Measurements from ENCODE around the gene HNRNPA3. TPM values are rescaled to one million over a fixed set of nuclear protein-coding genes. Genes with fewer than 3 reads are reported as not detected.
"Not testable (repeated sequence)": the region's sequence is repeated elsewhere in the genome, so short reads cannot be mapped to it uniquely, and the experiment has no call there.

HNRNPA3 gene
- total RNA-seq, 1 donor from 2014 or later: 40.7 TPM

- no peak for DNase-seq
Observed at GRCh38 chr2:177188482-177189469, 23.8 kb upstream of the HNRNPA3 start.

- DNase-seq: no peak
Observed at GRCh38 chr2:177190941-177191340, 21.7 kb upstream of the HNRNPA3 start.

- DNase-seq: no peak
Observed at GRCh38 chr2:177192788-177193187, 19.8 kb upstream of the HNRNPA3 start.

- no peak for DNase-seq
Observed at GRCh38 chr2:177193240-177193639, 19.4 kb upstream of the HNRNPA3 start.

GRCh38 chr2:177195194-177195593, 17.4 kb upstream of the HNRNPA3 start:
- DNase-seq: no peak

- DNase-seq: not testable (repeated sequence)
Observed at GRCh38 chr2:177200419-177200818, 12.2 kb upstream of the HNRNPA3 start.

DNA sequence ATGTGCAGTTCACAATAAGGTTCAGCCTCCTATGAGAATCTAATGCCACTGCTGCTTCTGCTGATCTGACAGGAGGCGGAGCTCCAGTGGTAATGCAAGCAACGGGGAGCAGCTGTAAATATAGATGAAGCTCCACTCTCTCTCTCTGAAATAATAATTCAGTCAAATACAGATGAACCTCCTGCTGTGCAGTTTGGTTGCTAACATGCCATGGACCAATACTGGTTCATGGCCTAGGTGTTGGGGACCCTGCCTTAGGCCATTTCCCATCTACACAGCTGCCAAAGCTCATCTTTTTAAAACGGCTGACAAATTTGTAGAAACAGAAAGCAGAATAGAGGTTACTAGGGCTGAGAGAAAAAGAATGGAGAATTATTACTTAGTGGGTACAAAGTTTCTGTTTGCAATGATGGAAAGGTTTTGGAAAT, 10.7 kb upstream of the HNRNPA3 start:
- no peak for DNase-seq

- DNase-seq: no peak
Observed at GRCh38 chr2:177204417-177204816, 8.2 kb upstream of the HNRNPA3 start.

- no peak for DNase-seq
Observed at GRCh38 chr2:177207101-177207500, 5.5 kb upstream of the HNRNPA3 start.

DNA sequence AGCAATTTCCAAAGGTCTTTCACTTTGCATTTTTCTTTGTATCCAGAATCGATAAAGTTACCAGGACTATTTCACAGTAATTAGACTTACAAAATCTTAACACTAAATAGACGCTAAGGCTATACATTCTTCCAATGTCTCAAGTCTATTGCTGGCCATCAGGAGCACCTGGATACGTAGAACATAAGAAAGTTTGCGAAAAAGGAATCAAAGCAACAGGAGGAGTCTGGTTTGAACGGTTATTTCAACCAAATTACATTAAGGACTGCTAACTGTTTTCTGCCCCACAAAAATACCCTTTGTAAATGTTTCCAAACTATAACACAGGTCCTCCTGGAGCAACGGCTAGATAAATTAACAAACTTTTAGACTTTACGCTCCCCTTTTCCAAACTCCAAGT, 1.4 kb upstream of the HNRNPA3 start:
- no peak for DNase-seq

GRCh38 chr2:177211576-177212105, 953 bp upstream of the HNRNPA3 start:
- DNase-seq: no peak

- DNase-seq: peak; percentile 91
Observed at GRCh38 chr2:177212891-177213856, 580 bp downstream of the HNRNPA3 start.

DNA sequence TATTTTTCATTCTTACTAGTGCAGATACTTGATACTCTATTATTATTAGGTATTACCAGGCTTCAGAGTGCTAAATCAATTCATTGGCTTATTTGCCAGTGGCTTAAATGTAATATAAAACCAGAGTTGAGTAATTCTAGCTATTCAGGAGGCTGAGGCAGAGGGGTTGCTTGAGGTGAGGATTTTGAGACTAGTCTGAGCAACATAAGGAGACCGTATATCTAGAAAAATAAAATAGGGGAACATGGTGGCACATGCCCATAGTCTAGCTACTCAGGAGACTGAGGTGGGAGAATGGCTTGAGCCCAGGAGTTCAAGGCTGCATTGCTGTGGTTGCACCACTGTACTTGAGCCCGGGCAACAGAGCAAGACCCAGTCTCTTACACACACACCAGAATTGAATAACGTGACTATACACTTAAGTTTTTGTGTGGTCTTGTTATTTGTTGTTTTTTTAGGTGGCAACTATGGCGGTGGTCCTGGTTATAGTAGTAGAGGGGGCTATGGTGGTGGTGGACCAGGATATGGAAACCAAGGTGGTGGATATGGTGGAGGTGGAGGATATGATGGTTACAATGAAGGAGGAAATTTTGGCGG, 4.8 kb downstream of the HNRNPA3 start:
- no peak for DNase-seq

- not testable (repeated sequence) for DNase-seq
Observed at GRCh38 chr2:177219787-177220186, 7.2 kb downstream of the HNRNPA3 start.

GRCh38 chr2:177221534-177221933, 8.9 kb downstream of the HNRNPA3 start:
- no peak for DNase-seq

- DNase-seq: no peak
Observed at GRCh38 chr2:177221970-177222369, 9.4 kb downstream of the HNRNPA3 start.

DNA sequence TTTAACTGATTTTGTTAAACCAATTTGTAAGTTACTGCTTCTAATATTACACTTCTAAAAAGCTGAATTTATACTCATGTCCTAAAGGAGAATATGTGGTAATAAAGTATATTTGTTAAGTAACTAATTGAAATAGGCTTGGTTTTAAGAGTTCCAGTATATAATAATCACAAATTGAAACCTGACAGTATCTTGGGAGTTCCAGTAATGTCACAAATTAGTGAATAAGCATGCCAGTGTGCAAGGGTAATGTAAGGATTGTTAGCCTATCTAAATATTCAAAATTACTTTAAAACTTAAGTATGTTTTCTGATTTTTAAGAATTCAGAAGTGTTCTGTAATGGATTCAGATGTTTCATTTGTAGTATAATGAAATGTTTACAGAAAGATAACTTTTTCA, 10.8 kb downstream of the HNRNPA3 start:
- not testable (repeated sequence) for DNase-seq

DNA sequence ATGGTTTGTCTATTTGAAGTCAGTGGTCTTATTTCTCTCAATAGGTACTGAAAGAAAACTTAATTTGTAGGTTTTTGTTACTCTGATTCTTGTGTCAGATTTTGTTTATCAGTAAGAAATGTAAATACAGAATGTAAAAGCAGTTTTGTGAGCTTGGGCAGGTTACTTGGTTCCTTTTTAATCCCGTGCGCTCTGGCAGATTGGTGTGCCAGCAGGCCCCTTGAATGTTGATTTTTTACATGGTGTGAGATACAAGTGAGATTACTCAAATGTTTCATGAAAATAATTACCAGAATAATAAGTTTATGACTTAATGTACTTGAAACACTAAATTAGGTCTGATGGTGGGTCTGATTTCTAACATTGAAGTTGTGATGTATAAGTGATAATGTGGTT, 13.4 kb downstream of the HNRNPA3 start:
- DNase-seq: no peak

- DNase-seq: no peak
Observed at GRCh38 chr2:177229442-177230242, 17.0 kb downstream of the HNRNPA3 start.

DNA sequence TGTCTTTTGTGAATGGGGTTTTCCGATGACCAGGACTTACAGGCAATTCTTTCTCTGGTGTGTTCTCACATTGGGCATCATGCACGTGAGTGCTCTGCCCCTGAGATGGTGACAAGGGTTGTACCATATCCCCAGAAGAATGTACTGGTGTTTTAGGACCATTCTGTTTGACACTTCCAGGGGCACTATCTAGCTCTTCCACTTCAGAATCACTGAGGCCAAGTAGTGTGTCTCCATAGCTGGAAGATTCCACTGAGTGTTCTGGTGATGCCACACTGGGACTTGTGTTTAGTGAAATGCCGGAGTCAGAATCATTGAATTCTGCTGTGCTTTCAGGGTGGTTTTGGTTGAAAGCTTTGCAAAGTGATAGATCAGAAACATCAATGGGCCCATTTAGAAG, 18.7 kb downstream of the HNRNPA3 start:
- DNase-seq: no peak

- DNase-seq: no peak
Observed at GRCh38 chr2:177232098-177232704, 19.6 kb downstream of the HNRNPA3 start.

Data from dermis blood vessel endothelial cell (primary cell).